Mesenchymal stem cell (in vitro differentiated cells and primary cell): ENCODE measurements around the gene SYNE1.

Experiments used
- DNase-seq: peaks from one replicate; pipeline ENCODE4 v3.0.0-alpha.2; 2013
- H2AFZ ChIP-seq: one replicate; pipeline ENCODE4 v1.6.1; 2013; ENCODE audit warnings: low read depth, mild to moderate bottlenecking, control low read depth, inconsistent platforms, low read length, moderate library complexity
- H2AK5ac ChIP-seq: 2 replicates; pipeline ENCODE4 v1.6.1; 2013; ENCODE audit warnings: low read length, moderate library complexity, mild to moderate bottlenecking, inconsistent platforms; ENCODE audit not compliant: severe bottlenecking
- H2BK120ac ChIP-seq: one replicate; pipeline ENCODE4 v1.6.1; 2013; ENCODE audit warnings: low read depth, mild to moderate bottlenecking, inconsistent platforms, low read length, moderate library complexity
- H2BK12ac ChIP-seq, 2 experiments: one replicate each; pipeline ENCODE4 v1.6.1; 2013; ENCODE audit warnings: inconsistent platforms in 2 of 2, low read length in 2 of 2, mild to moderate bottlenecking in 2 of 2, moderate library complexity in 2 of 2, control low read depth in 1 of 2
- H2BK15ac ChIP-seq: one replicate; pipeline ENCODE4 v1.6.1; 2013; ENCODE audit warnings: mild to moderate bottlenecking, low read depth, inconsistent platforms; ENCODE audit not compliant: poor library complexity, severe bottlenecking
- H2BK5ac ChIP-seq: 2 replicates; pipeline ENCODE4 v1.6.1; 2013; ENCODE audit warnings: low read depth, mild to moderate bottlenecking, low read length, control low read depth, inconsistent platforms; ENCODE audit not compliant: poor library complexity, severe bottlenecking
- H3K14ac ChIP-seq, 2 experiments: one replicate each; pipeline ENCODE4 v1.6.1; 2013; ENCODE audit warnings: inconsistent platforms in 2 of 2, low read length in 2 of 2, control low read depth in 1 of 2, mild to moderate bottlenecking in 1 of 2, moderate library complexity in 1 of 2
- H3K18ac ChIP-seq, 2 experiments: one replicate each; pipeline ENCODE4 v1.6.1; 2013; ENCODE audit warnings: inconsistent platforms in 2 of 2, low read length in 2 of 2, control low read depth in 1 of 2, low read depth in 1 of 2, mild to moderate bottlenecking in 1 of 2
- H3K23ac ChIP-seq, 2 experiments: one replicate each; pipeline ENCODE4 v1.6.1; 2013; ENCODE audit warnings: inconsistent platforms in 2 of 2, low read length in 2 of 2, mild to moderate bottlenecking in 2 of 2, moderate library complexity in 2 of 2, control low read depth in 1 of 2
- H3K27ac ChIP-seq: 2 replicates; pipeline ENCODE4 v1.5.1; 2013; ENCODE audit warnings: mild to moderate bottlenecking, moderate library complexity, low read length, control low read depth, inconsistent platforms; ENCODE audit not compliant: poor library complexity, severe bottlenecking
- H3K27me3 ChIP-seq, 2 experiments: 2 replicates each; pipeline versions ENCODE4 v1.6.1 to v1.7.0; 2013; ENCODE audit warnings: low read length in 2 of 2, mild to moderate bottlenecking in 2 of 2, moderate library complexity in 2 of 2, control low read depth in 1 of 2, inconsistent platforms in 1 of 2; ENCODE audit not compliant: control insufficient read depth in 1 of 2, insufficient read depth in 1 of 2
- H3K36me3 ChIP-seq, 2 experiments: 2 replicates each; pipeline versions ENCODE4 v1.6.1 to v1.7.0; 2013; ENCODE audit warnings: low read length in 2 of 2, control low read depth in 1 of 2, inconsistent platforms in 1 of 2, low read depth in 1 of 2, mild to moderate bottlenecking in 1 of 2; ENCODE audit not compliant: insufficient read depth in 2 of 2, control insufficient read depth in 1 of 2
- H3K4ac ChIP-seq, 2 experiments: one replicate each; pipeline ENCODE4 v1.6.1; 2013; ENCODE audit warnings: inconsistent platforms in 2 of 2, low read length in 2 of 2, mild to moderate bottlenecking in 2 of 2, moderate library complexity in 2 of 2, control low read depth in 1 of 2, low read depth in 1 of 2
- H3K4me1 ChIP-seq: 2 replicates; pipeline ENCODE4 v1.6.1; 2013; ENCODE audit warnings: low read depth, low read length, control low read depth; ENCODE audit not compliant: control insufficient read depth, insufficient read depth
- H3K4me2 ChIP-seq: 2 replicates; pipeline ENCODE4 v1.6.1; 2013; ENCODE audit warnings: low read length, mild to moderate bottlenecking, inconsistent platforms; ENCODE audit not compliant: poor library complexity, severe bottlenecking
- H3K4me3 ChIP-seq, 2 experiments: 2 replicates each; pipeline versions ENCODE4 v1.5.1 to v1.7.0; 2013; ENCODE audit warnings: low read length in 2 of 2, mild to moderate bottlenecking in 2 of 2, control low read depth in 1 of 2, low read depth in 1 of 2; ENCODE audit not compliant: insufficient read depth in 1 of 2
- H3K79me1 ChIP-seq: replicated peaks from 2 replicates; pipeline ENCODE4 v1.6.1; 2013; ENCODE audit warnings: mild to moderate bottlenecking, control low read depth, low read length, inconsistent platforms; ENCODE audit not compliant: poor library complexity, severe bottlenecking
- H3K9ac ChIP-seq: 2 replicates; pipeline ENCODE4 v1.7.0; 2013; ENCODE audit warnings: mild to moderate bottlenecking, low read length, moderate library complexity
- H3K9me3 ChIP-seq: 2 replicates; pipeline ENCODE4 v1.7.0; 2013; ENCODE audit warnings: mild to moderate bottlenecking, low read length; ENCODE audit not compliant: control insufficient read depth
- H4K8ac ChIP-seq: one replicate; pipeline ENCODE4 v1.6.1; 2013; ENCODE audit warnings: inconsistent platforms, mild to moderate bottlenecking, low read length, moderate library complexity
- H4K91ac ChIP-seq: one replicate; pipeline ENCODE4 v1.6.1; 2013; ENCODE audit warnings: mild to moderate bottlenecking, low read length, inconsistent platforms
- WGBS: methylation state at CpG from one replicate; pipeline ENCODE4 v1.1.7; 2013; ENCODE audit warnings: mixed read lengths; 5-methylcytosine and 5-hydroxymethylcytosine counted together

Gene SYNE1

DNA sequence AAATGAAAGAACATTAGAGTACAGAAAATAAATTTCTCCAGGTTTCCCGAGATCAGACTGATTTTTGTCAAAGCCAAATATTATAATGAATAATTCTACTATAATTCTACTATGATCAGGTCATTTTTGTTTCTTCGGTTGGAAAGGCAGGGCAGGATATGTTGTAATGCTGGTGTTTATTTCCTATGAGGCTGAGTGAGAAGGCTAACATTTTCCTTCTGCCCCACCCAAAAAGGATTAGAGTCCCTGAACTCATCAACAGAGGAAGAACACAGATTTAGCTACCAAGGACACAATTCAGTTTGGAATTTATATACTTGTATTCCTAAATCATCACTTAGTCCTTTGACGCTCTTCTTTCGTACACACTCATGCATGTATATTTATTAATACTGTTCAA lies 318.9 kb downstream of the SYNE1 start:
- WGBS: no CpG with 5 or more reads among the region's 4 CpGs
- Histone ChIP-seq H3K18ac (no peak overlapping the region), H3K27me3 (no peaks in the 10 kb centered on the region), H3K4ac (no peak overlapping the region), H3K27ac (no peak overlapping the region), H3K23ac (no peak overlapping the region), H3K79me1 (peaks cover 4% of the 10 kb centered on the region), H2BK12ac (no peak overlapping the region), H3K4me2 (no peak overlapping the region), H4K8ac (no peak overlapping the region), H2BK15ac (no peak overlapping the region), H2BK120ac (no peak overlapping the region), H2AFZ (no peak overlapping the region), H3K4me1 (peaks cover 5% of the 10 kb centered on the region), H3K4me3 (no peak overlapping the region), H3K9ac (peak overlapping the region; percentile 48), H2AK5ac (no peak overlapping the region), H3K9me3 (no peaks in the 10 kb centered on the region), H3K14ac (no peak overlapping the region), H4K91ac (no peak overlapping the region), H3K36me3 (peaks cover 9 to 81% of the 10 kb centered on the region in 2 experiments), H2BK5ac (no peak overlapping the region)
- DNase-seq: peak; percentile 25

DNA sequence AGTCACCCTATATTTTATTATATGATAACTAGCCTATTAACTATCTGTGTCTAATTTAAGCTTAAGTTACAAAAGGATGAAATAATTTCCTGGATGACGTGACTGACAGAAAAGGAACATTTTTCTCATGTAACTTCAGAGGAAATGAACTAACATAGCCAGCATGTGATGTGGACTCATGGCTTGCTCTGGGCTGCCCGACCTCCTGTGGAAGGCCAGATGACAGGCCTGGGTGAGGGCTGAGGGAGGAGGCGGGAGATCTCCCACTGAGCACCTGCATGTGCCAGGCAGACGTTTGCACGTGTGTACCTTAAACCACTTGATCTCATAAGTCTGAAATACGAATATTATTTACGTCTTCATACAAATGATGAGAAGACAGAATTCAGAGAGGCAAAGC lies 321.1 kb downstream of the SYNE1 start:
- no peak overlapping the region for H3K4me3 ChIP-seq
- H3K4ac ChIP-seq: no peak overlapping the region
- H2BK15ac ChIP-seq: no peak overlapping the region
- H3K23ac ChIP-seq: no peak overlapping the region
- WGBS: 56% methylated on average over 7 of the region's 7 CpGs
- H3K79me1 ChIP-seq: peaks cover 3% of the 10 kb centered on the region
- H4K8ac ChIP-seq: no peak overlapping the region
- no peaks in the 10 kb centered on the region for H3K9me3 ChIP-seq
- H3K27ac ChIP-seq: peak overlapping the region; percentile 71
- peaks cover 3 to 66% of the 10 kb centered on the region in 2 experiments for H3K36me3 ChIP-seq
- no peak overlapping the region for H2AFZ ChIP-seq
- H2BK12ac ChIP-seq: no peak overlapping the region
- no peak overlapping the region for H2BK5ac ChIP-seq
- no peak overlapping the region for H2AK5ac ChIP-seq
- H3K27me3 ChIP-seq: no peaks in the 10 kb centered on the region
- H3K9ac ChIP-seq: no peak overlapping the region
- no peak overlapping the region for H3K14ac ChIP-seq
- H2BK120ac ChIP-seq: no peak overlapping the region
- H3K4me1 ChIP-seq: peaks cover 5% of the 10 kb centered on the region
- H3K4me2 ChIP-seq: no peak overlapping the region
- H4K91ac ChIP-seq: no peak overlapping the region
- DNase-seq: peak; percentile 76
- H3K18ac ChIP-seq: no peak overlapping the region

DNA sequence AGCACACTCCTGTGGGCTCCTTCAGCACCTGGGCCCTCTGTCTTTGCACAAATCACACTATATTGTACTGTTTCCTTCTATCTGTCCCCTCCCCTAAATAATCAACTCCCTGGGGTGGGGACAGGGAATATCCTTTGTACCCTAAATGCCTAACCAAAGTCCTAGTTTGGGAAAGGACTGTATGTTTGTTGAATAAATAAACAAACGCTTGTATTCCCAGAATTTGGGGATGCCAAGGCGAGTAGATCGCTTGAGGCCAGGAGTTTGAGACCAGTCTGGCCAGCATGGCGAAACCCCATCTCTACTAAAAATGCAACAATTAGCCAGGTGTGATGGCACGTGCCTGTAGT lies 322.7 kb downstream of the SYNE1 start:
- Histone ChIP-seq H3K4ac (peak overlapping the region in 1 of 2 experiments; percentile 51), H3K18ac (peak overlapping the region in 1 of 2 experiments; percentile 70), H3K79me1 (peaks cover 3% of the 10 kb centered on the region), H3K23ac (no peak overlapping the region), H3K27me3 (no peaks in the 10 kb centered on the region), H3K4me1 (peaks cover 7% of the 10 kb centered on the region), H2BK12ac (peak overlapping the region in 1 of 2 experiments; percentile 72), H4K8ac (peak overlapping the region; percentile 47), H2AFZ (no peak overlapping the region), H3K4me2 (no peak overlapping the region), H4K91ac (no peak overlapping the region), H2AK5ac (peak overlapping the region; percentile 81), H3K9me3 (no peaks in the 10 kb centered on the region), H2BK5ac (no peak overlapping the region), H2BK15ac (peak overlapping the region; percentile 46), H3K14ac (no peak overlapping the region), H2BK120ac (peak overlapping the region; percentile 67), H3K27ac (peak overlapping the region; percentile 80), H3K4me3 (no peak overlapping the region), H3K9ac (peak overlapping the region; percentile 30), H3K36me3 (peaks cover 6 to 66% of the 10 kb centered on the region in 2 experiments)
- DNase-seq: no peak
- WGBS: 88% methylated on average over 5 of the region's 5 CpGs

DNA sequence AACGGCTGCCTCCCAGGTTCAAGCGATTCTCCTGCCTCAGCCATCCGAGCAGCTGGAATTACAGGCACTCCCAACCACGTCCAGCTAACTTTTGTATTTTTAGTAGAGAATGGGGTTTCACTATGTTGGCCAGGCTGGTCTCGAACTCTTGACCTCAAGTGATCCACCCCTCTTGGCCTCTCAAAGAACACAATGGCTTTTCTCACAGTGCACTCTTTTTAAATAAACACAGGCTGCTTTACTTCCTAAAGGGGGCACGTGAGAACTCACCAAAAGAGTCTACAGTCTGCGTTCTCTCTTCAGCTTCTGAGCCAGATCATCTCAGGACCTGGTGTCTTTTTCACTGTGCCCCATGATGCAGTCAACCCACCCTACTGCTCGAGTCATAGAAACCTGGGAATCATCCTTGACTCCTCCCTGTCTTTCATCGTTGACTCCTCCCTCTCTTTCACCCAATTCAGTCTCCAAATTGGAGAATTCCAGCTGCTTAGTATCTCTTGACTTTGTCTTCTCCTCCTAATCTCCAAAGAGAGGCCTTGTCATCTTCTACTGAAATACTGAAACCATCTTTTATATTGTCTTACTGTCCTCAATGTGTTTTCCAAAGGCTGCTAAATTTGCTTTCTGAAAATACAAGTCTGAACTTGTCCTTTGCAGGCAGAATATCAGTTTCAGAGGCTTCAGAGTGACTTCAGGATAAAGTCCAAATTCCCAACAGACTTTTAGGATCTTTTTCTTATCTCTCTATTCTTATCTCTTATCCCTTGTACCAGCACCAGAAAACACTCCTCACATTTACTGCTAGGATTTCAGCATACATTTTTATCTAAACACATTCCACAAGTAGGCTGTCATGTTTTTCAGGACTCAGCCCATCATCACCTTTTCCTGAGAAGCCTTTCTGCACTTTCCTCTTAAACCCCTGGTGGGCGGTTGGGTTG lies 323.4 kb downstream of the SYNE1 start:
- Histone ChIP-seq H2AK5ac (peak overlapping the region; percentile 61), H3K4me3 (no peak overlapping the region), H3K79me1 (peaks cover 3% of the 10 kb centered on the region), H3K4me1 (peaks cover 7% of the 10 kb centered on the region), H3K9me3 (no peaks in the 10 kb centered on the region), H4K91ac (peak overlapping the region; percentile 46), H3K27me3 (no peaks in the 10 kb centered on the region), H2BK120ac (peak overlapping the region; percentile 67), H3K4ac (no peak overlapping the region), H2BK12ac (peak overlapping the region; percentile 10 to 59), H2BK15ac (no peak overlapping the region), H4K8ac (peak overlapping the region; percentile 56), H3K9ac (peak overlapping the region; percentile 30), H2AFZ (no peak overlapping the region), H3K4me2 (no peak overlapping the region), H3K14ac (no peak overlapping the region), H3K18ac (peak overlapping the region; percentile 16 to 38), H2BK5ac (no peak overlapping the region), H3K27ac (peak overlapping the region; percentile 80), H3K23ac (no peak overlapping the region), H3K36me3 (peaks cover 6 to 66% of the 10 kb centered on the region in 2 experiments)
- WGBS: 72% methylated on average over 9 of the region's 10 CpGs
- DNase-seq: peak; percentile 55
